K562 (cell line): ENCODE measurements around the gene RUVBL2. TPM values are rescaled to one million over a fixed set of nuclear protein-coding genes. Genes with fewer than 3 reads are reported as not detected.

Source experiments
- KLF16 ChIP-seq: IDR thresholded peaks from 2 replicates; pipeline ENCODE4 v1.6.1; 2016; ENCODE audit warnings: antibody characterized with exemption
- MAFG ChIP-seq: fragments of 450-650 bp; conservative IDR thresholded peaks from 2 replicates; pipeline ENCODE4 v1.6.1; 2016; ENCODE audit warnings: missing genetic modification characterization, missing compliant biosample characterization
- SMAD4 ChIP-seq: fragments of 250-450 bp; sonication (Bioruptor Pico); conservative IDR thresholded peaks from 2 replicates; pipeline ENCODE4 v1.8.0; 2021; ENCODE audit warnings: inconsistent platforms, mild to moderate bottlenecking, moderate library complexity
- TAF15 ChIP-seq: fragments of 200-400 bp; formaldehyde crosslinking; IDR thresholded peaks from 2 replicates; pipeline ENCODE4 v1.6.1; 2017; ENCODE audit warnings: mild to moderate bottlenecking, low read depth, low read length, moderate library complexity
- TRIM24 ChIP-seq, 2 experiments: fragments of 450-650 bp; IDR thresholded peaks; 2 replicates each; pipeline ENCODE4 v1.6.1; 2016
- ZNF12 ChIP-seq: sonication (generic); formaldehyde crosslinking; IDR thresholded peaks from 2 replicates; pipeline ENCODE4 v1.4.0; 2020; ENCODE audit warnings: mild to moderate bottlenecking, missing genetic modification reagents
- ZNF217 ChIP-seq: sonication (generic); formaldehyde crosslinking; IDR thresholded peaks from 2 replicates; pipeline ENCODE4 v1.8.0; 2022; ENCODE audit warnings: mild to moderate bottlenecking, missing genetic modification reagents
- ZNF79 ChIP-seq: fragments of 250-450 bp; sonication (Bioruptor Pico); IDR thresholded peaks from 2 replicates; pipeline ENCODE4 v1.4.0; 2020; ENCODE audit warnings: low read depth, mild to moderate bottlenecking, moderate library complexity
- ZSCAN32 ChIP-seq: fragments of 450-650 bp; formaldehyde crosslinking; IDR thresholded peaks from 2 replicates; pipeline ENCODE4 v1.4.0; 2020; ENCODE audit warnings: mild to moderate bottlenecking, moderate library complexity
- polyA plus RNA-seq, 8 experiments: library from polyadenylated mRNA; depleted of rRNA in 4 of 8; stranded (reverse) in 5 of 8; unstranded in 3 of 8; fragments of >200 nt; fragmentation: Nextera tagmentation in 2 of 8; fragmentation: Illumina TruSeq in 1 of 8; extraction: Ambion mirVana in 2 of 8; extraction: Trizol in 1 of 8; gene quantifications; 2 replicates each; pipeline versions ENCODE4 v1.2.1 to v1.2.3, GENCODE V29; 2011 to 2014; ENCODE audit warnings: inconsistent platforms in 1 of 8, missing spikeins in 1 of 8
- total RNA-seq, 7 experiments: library from RNA; depleted of rRNA in 6 of 7; stranded (reverse); fragments of >200 nt in 6 of 7; fragmentation: Illumina TruSeq in 2 of 7; extraction: Trizol in 2 of 7; gene quantifications; 2 replicates each; pipeline versions ENCODE4 v1.2.1 to v1.2.3, GENCODE V29; 2011 to 2021; ENCODE audit warnings: low replicate concordance in 1 of 7
- TF ChIP-seq, protein P1 (sequence below): conservative IDR thresholded peaks from 2 replicates; pipeline ENCODE4 v1.6.1; 2011; ENCODE audit warnings: low read depth, mild to moderate bottlenecking, low read length; ENCODE audit not compliant: control insufficient read depth
- TF ChIP-seq, protein P2 (sequence below): fragments of 450-650 bp; formaldehyde crosslinking; IDR thresholded peaks from 2 replicates; pipeline ENCODE4 v1.4.0; 2022; ENCODE audit warnings: mild to moderate bottlenecking, moderate library complexity
- TF ChIP-seq, protein P3 (sequence below): fragments of 450-650 bp; IDR thresholded peaks from 2 replicates; pipeline ENCODE4 v1.6.1; 2017; ENCODE audit warnings: antibody characterized with exemption, mild to moderate bottlenecking
- TF ChIP-seq, protein P4 (sequence below), 2 experiments: fragments of 450-650 bp; conservative IDR thresholded peaks; 2 replicates each; pipeline ENCODE4 v1.6.1; 2017; ENCODE audit warnings: mild to moderate bottlenecking in 2 of 2, moderate library complexity in 2 of 2
- TF ChIP-seq, protein P5 (sequence below), 2 experiments: fragments of 450-650 bp; IDR thresholded peaks; 2 replicates each; pipeline ENCODE4 v1.6.1; 2018; ENCODE audit warnings: mild to moderate bottlenecking in 2 of 2, low read depth in 1 of 2; ENCODE audit not compliant: partially characterized antibody in 2 of 2

The RUVBL2 gene
- total and polyA plus RNA-seq, 9 of the 15 experiments (the other 6 are each of a cell fraction or from before 2014, with no cell fraction given): 71.4 to 453 (median 237) TPM

DNA sequence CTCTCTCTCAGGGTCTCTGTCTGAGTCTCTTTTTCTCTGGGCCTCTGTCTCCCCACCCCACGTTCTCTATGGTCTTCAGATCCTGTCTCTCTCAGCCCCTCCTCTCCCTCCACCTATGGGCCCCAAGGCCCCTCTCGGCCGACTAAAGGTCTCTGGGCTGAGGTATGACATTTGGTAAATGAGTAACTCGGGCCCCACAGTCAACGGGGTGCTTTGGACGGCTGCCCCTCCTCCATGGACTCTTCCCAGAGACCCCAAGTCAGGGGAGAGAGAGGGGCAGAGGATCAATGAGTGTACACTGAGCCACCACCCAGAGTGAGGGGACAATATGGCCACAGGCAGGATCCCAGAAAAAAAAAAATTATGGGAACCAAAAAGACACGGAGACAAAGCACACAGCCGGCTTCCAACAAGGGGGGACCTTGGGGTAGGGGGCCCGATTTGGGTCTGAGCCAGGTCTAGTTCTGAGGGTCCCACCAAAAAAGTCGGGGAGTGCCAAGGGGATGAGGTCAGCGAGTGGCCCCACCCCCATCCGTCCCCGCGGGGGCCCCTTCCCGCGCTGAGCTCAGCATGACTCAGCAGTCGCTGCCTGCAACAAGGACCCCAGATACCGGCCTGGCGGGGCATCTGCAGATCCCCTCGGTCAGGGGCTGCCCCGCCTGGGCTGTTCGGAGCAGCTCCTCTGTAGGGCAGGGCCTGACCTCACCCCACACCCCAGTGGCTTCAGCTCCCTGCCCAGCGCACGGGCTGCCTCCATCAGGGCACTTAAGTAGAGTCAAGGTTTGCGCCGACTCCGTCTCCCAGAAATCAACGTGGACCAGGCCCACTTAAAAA lies 30.1 kb upstream of the RUVBL2 start (continued):
- TF ChIP-seq, protein P1, sequence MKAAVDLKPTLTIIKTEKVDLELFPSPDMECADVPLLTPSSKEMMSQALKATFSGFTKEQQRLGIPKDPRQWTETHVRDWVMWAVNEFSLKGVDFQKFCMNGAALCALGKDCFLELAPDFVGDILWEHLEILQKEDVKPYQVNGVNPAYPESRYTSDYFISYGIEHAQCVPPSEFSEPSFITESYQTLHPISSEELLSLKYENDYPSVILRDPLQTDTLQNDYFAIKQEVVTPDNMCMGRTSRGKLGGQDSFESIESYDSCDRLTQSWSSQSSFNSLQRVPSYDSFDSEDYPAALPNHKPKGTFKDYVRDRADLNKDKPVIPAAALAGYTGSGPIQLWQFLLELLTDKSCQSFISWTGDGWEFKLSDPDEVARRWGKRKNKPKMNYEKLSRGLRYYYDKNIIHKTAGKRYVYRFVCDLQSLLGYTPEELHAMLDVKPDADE: peak; percentile 72
- TF ChIP-seq ZNF217 (CRISPR knock-in tag): no peak
- TF ChIP-seq ZSCAN32: 0 out of 2 replicates have a peak, but pooled peaks have one; percentile 0
- TF ChIP-seq, protein P2, sequence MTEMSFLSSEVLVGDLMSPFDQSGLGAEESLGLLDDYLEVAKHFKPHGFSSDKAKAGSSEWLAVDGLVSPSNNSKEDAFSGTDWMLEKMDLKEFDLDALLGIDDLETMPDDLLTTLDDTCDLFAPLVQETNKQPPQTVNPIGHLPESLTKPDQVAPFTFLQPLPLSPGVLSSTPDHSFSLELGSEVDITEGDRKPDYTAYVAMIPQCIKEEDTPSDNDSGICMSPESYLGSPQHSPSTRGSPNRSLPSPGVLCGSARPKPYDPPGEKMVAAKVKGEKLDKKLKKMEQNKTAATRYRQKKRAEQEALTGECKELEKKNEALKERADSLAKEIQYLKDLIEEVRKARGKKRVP (CRISPR knock-in tag): peak; percentile 18; the same call in 1 of the 2 replicates
- TF ChIP-seq, protein P3, sequence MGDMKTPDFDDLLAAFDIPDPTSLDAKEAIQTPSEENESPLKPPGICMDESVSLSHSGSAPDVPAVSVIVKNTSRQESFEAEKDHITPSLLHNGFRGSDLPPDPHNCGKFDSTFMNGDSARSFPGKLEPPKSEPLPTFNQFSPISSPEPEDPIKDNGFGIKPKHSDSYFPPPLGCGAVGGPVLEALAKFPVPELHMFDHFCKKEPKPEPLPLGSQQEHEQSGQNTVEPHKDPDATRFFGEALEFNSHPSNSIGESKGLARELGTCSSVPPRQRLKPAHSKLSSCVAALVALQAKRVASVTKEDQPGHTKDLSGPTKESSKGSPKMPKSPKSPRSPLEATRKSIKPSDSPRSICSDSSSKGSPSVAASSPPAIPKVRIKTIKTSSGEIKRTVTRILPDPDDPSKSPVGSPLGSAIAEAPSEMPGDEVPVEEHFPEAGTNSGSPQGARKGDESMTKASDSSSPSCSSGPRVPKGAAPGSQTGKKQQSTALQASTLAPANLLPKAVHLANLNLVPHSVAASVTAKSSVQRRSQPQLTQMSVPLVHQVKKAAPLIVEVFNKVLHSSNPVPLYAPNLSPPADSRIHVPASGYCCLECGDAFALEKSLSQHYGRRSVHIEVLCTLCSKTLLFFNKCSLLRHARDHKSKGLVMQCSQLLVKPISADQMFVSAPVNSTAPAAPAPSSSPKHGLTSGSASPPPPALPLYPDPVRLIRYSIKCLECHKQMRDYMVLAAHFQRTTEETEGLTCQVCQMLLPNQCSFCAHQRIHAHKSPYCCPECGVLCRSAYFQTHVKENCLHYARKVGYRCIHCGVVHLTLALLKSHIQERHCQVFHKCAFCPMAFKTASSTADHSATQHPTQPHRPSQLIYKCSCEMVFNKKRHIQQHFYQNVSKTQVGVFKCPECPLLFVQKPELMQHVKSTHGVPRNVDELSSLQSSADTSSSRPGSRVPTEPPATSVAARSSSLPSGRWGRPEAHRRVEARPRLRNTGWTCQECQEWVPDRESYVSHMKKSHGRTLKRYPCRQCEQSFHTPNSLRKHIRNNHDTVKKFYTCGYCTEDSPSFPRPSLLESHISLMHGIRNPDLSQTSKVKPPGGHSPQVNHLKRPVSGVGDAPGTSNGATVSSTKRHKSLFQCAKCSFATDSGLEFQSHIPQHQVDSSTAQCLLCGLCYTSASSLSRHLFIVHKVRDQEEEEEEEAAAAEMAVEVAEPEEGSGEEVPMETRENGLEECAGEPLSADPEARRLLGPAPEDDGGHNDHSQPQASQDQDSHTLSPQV: peak; percentile 95
- TF ChIP-seq TAF15: no peak
- peak; percentile 99 for TF ChIP-seq MAFG (tag)
- peak; percentile 68 to 69; a peak in 3 of 4 replicates for TF ChIP-seq TRIM24 (IDR thresholded peaks at IDR 0.05)
- TF ChIP-seq KLF16: no peak
- TF ChIP-seq ZNF79: 0 out of 2 replicates have a peak, but pooled peaks have one; percentile 34
- TF ChIP-seq, protein P4, sequence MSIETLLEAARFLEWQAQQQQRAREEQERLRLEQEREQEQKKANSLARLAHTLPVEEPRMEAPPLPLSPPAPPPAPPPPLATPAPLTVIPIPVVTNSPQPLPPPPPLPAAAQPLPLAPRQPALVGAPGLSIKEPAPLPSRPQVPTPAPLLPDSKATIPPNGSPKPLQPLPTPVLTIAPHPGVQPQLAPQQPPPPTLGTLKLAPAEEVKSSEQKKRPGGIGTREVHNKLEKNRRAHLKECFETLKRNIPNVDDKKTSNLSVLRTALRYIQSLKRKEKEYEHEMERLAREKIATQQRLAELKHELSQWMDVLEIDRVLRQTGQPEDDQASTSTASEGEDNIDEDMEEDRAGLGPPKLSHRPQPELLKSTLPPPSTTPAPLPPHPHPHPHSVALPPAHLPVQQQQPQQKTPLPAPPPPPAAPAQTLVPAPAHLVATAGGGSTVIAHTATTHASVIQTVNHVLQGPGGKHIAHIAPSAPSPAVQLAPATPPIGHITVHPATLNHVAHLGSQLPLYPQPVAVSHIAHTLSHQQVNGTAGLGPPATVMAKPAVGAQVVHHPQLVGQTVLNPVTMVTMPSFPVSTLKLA (conservative IDR thresholded peaks at IDR 0.05): peak; percentile 61 to 83
- TF ChIP-seq, protein P5, sequence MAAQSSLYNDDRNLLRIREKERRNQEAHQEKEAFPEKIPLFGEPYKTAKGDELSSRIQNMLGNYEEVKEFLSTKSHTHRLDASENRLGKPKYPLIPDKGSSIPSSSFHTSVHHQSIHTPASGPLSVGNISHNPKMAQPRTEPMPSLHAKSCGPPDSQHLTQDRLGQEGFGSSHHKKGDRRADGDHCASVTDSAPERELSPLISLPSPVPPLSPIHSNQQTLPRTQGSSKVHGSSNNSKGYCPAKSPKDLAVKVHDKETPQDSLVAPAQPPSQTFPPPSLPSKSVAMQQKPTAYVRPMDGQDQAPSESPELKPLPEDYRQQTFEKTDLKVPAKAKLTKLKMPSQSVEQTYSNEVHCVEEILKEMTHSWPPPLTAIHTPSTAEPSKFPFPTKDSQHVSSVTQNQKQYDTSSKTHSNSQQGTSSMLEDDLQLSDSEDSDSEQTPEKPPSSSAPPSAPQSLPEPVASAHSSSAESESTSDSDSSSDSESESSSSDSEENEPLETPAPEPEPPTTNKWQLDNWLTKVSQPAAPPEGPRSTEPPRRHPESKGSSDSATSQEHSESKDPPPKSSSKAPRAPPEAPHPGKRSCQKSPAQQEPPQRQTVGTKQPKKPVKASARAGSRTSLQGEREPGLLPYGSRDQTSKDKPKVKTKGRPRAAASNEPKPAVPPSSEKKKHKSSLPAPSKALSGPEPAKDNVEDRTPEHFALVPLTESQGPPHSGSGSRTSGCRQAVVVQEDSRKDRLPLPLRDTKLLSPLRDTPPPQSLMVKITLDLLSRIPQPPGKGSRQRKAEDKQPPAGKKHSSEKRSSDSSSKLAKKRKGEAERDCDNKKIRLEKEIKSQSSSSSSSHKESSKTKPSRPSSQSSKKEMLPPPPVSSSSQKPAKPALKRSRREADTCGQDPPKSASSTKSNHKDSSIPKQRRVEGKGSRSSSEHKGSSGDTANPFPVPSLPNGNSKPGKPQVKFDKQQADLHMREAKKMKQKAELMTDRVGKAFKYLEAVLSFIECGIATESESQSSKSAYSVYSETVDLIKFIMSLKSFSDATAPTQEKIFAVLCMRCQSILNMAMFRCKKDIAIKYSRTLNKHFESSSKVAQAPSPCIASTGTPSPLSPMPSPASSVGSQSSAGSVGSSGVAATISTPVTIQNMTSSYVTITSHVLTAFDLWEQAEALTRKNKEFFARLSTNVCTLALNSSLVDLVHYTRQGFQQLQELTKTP (IDR thresholded peaks at IDR 0.05; ENCODE audit: low read depth in 1 of 2, partially characterized antibody in 2 of 2): peak; percentile 71 to 74
- no peak for TF ChIP-seq ZNF12 (CRISPR knock-in tag)
- peak; percentile 87 for TF ChIP-seq SMAD4 (CRISPR knock-in tag)
